Thoracic aorta (tissue), 2 donors: ENCODE measurements around the gene MGAT3. TPM values are rescaled to one million over a fixed set of nuclear protein-coding genes. Genes with fewer than 3 reads are reported as not detected.

ENCODE experiments used
- ATAC-seq: fragments of 150-250 bp; one replicate; pipeline ENCODE4 v1.8.0; 2017; ENCODE audit warnings: low read depth; ENCODE audit not compliant: insufficient number of reproducible peaks, low FRiP score
- DNase-seq: peaks from one replicate; pipeline ENCODE4 v3.0.0-alpha.2; 2020; ENCODE audit warnings: low spot score
- H3K27ac ChIP-seq, 2 donors: fragments of 200-600 bp; sonication (generic); 1 replicate in 1 of 2; 2 replicates in 1 of 2; pipeline ENCODE4 v1.5.1; 2016; ENCODE audit warnings: mild to moderate bottlenecking in 2 of 2, moderate library complexity in 2 of 2
- H3K27me3 ChIP-seq: fragments of 200-600 bp; sonication (generic); replicated peaks from 2 replicates; pipeline ENCODE4 v1.6.0; 2016; ENCODE audit warnings: mild to moderate bottlenecking; ENCODE audit not compliant: insufficient read depth
- H3K36me3 ChIP-seq: fragments of 200-600 bp; sonication (generic); one replicate; pipeline ENCODE4 v1.5.1; 2016
- H3K4me1 ChIP-seq, 2 donors: fragments of 200-600 bp; sonication (generic); 1 replicate in 1 of 2; 2 replicates in 1 of 2; pipeline versions ENCODE4 v1.5.1 to v1.6.0; 2016; ENCODE audit warnings: low read depth in 2 of 2, mild to moderate bottlenecking in 1 of 2; ENCODE audit not compliant: control insufficient read depth in 1 of 2
- H3K4me3 ChIP-seq: fragments of 200-600 bp; sonication (generic); 2 replicates; pipeline ENCODE4 v1.5.1; 2016; ENCODE audit warnings: mild to moderate bottlenecking
- H3K9me3 ChIP-seq: fragments of 200-600 bp; sonication (generic); 2 replicates; pipeline ENCODE4 v1.5.1; 2016
- CTCF ChIP-seq: fragments of 200-600 bp; sonication (generic); IDR thresholded peaks from one replicate; pipeline ENCODE4 v1.5.1; 2019; ENCODE audit warnings: antibody characterized with exemption
- total RNA-seq, 2 donors: library from RNA; depleted of rRNA; stranded (reverse); fragments of >200 nt; gene quantifications; one replicate each; pipeline versions ENCODE4 v1.1.0 to v1.2.3, GENCODE V29; 2016

MGAT3 gene
- total RNA-seq, 2 donors from 2014 or later: 1.1 to 3.2 TPM

DNA sequence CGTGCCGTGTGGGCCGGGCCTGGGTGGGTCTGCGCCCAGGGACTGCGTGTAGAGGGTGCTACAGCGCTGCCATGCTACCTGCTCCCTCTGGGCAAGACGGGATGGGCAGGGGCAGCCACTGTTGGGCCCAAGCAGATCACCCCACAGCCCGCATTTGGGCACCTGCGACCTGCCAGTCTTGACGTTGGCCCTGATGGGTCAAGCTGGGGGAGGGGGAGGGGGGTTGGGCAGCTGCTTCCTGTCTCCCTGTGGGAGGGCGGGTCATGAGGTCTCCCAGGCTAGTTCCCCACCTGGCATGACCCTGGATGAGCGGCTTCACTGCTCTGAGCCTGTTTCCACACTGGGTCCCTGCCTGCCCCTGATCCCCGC lies 78.5 kb downstream of the MGAT3 start:
- ATAC-seq: no peak
- no peak overlapping the region for H3K4me3 ChIP-seq
- H3K36me3 ChIP-seq: no peaks in the 10 kb centered on the region
- no peak overlapping the region for H3K27ac ChIP-seq
- TF ChIP-seq CTCF: no peak
- H3K4me1 ChIP-seq: peaks cover 14 to 25% of the 10 kb centered on the region in 2 donors
- no peaks in the 10 kb centered on the region for H3K27me3 ChIP-seq
- no peak for DNase-seq
- H3K9me3 ChIP-seq: no peaks in the 10 kb centered on the region

- Histone ChIP-seq H3K9me3 (no peaks in the 10 kb centered on the region), H3K4me3 (no peak overlapping the region), H3K36me3 (no peaks in the 10 kb centered on the region), H3K27ac (no peak overlapping the region), H3K4me1 (peaks cover 8 to 19% of the 10 kb centered on the region in 2 donors), H3K27me3 (no peaks in the 10 kb centered on the region)
- TF ChIP-seq CTCF: no peak
- DNase-seq (no peak), ATAC-seq (no peak)
Measured at GRCh38 chr22:39535831-39536449, 79.1 kb downstream of the MGAT3 start.

DNA sequence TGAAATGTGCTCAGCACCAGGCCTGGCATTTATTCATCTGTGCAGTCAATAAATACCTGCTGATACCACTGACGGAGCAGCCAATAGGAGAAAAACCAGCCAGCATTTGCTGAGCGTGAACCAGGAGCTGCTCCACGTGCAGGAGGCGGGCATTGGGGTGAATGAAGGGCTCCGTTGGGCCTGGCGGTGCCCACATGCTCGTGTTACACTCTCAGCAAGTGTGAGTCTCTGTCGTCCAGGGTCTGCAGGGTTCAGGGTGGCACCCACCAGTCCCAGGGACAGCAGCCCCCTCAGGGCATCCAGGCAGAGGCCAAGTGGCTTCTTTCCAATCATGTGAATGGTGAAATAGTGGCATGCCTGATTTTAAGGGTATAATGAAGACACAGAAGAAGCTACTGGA lies 79.9 kb downstream of the MGAT3 start:
- Histone ChIP-seq H3K27me3 (no peaks in the 10 kb centered on the region), H3K9me3 (no peaks in the 10 kb centered on the region), H3K36me3 (no peaks in the 10 kb centered on the region), H3K27ac (no peak overlapping the region), H3K4me1 (peaks cover 0 to 11% of the 10 kb centered on the region in 2 donors), H3K4me3 (no peak overlapping the region)
- no peak for TF ChIP-seq CTCF
- DNase-seq (no peak), ATAC-seq (no peak)

- H3K27ac ChIP-seq: no peak overlapping the region
- ATAC-seq (no peak), DNase-seq (no peak)
- H3K4me1 ChIP-seq: peaks cover 0 to 7% of the 10 kb centered on the region in 2 donors
- H3K4me3 ChIP-seq: no peak overlapping the region
- TF ChIP-seq CTCF: no peak
- no peaks in the 10 kb centered on the region for H3K36me3 ChIP-seq
- H3K27me3 ChIP-seq: no peaks in the 10 kb centered on the region
- H3K9me3 ChIP-seq: no peaks in the 10 kb centered on the region
Measured at GRCh38 chr22:39537975-39538374, 81.2 kb downstream of the MGAT3 start.

Other genes starting within 250 kb of the MGAT3 start
- 10 to 100 TPM; 10.8 to 12.6 TPM for gene PDGFB, start 212.0 kb upstream of the MGAT3 start, total RNA-seq
- 1,000 to 10,000 TPM in 1 of 2 donors, 100 to 1,000 TPM in 1; 908 to 1,235 TPM for gene RPL3, start 137.4 kb upstream of the MGAT3 start, total RNA-seq
- 10 to 100 TPM in 1 of 2 donors, 1 to 10 TPM in 1; 9.1 to 12.9 TPM for gene SYNGR1, start 107.0 kb upstream of the MGAT3 start, total RNA-seq
- 10 to 100 TPM; 14.5 to 21.4 TPM for gene TAB1, start 57.2 kb upstream of the MGAT3 start, total RNA-seq
- 10 to 100 TPM; 18.8 to 36.9 TPM for gene MIEF1, start 45.3 kb downstream of the MGAT3 start, total RNA-seq
- 100 to 1,000 TPM; 301 to 320 TPM for gene ATF4, start 63.5 kb downstream of the MGAT3 start, total RNA-seq
- gene RPS19BP1, start 75.7 kb downstream of the MGAT3 start, total RNA-seq: 10 to 100 TPM; 77.7 to 89.6 TPM
- gene CACNA1I, start 113.7 kb downstream of the MGAT3 start, total RNA-seq: under 1 TPM; 0.14 to 0.21 TPM